Ramos (cell line): ENCODE results near the gene CEACAM19.
"Not testable (repeated sequence)": the region's sequence is repeated elsewhere in the genome, so short reads cannot be mapped to it uniquely, and the experiment has no call there.

Experiments used
- in situ Hi-C: fragments of 300-500 bp; cut with MboI; formaldehyde crosslinking; loops from one replicate; pipeline ENCODE4 v1.14.3; 2022; ENCODE audit warnings: low sequenced_read_pairs; ENCODE audit not compliant: unreplicated experiment

The CEACAM19 gene

GRCh38 chr19:44696939-44697669 lies 25.8 kb downstream of the CEACAM19 start:
- in situ Hi-C loops, result no loop called here

GRCh38 chr19:44697670-44698034 lies 26.4 kb downstream of the CEACAM19 start:
- in situ Hi-C loops, result no loop called here

GRCh38 chr19:44698492-44699201 lies 27.4 kb downstream of the CEACAM19 start, which contains the start of gene CEACAM16:
CEACAM16 (plus strand) TSS chr19:44699151; CDS start chr19:44701457, 2,306 bp downstream.
- in situ Hi-C loops, result no loop called here

GRCh38 chr19:44700547-44700946 lies 29.3 kb downstream of the CEACAM19 start:
- in situ Hi-C loops, result no loop called here

GRCh38 chr19:44701228-44701627 lies 29.9 kb downstream of the CEACAM19 start:
- in situ Hi-C loops, result no loop called here

- in situ Hi-C loops, result no loop called here
Measured at GRCh38 chr19:44702551-44703176, 31.4 kb downstream of the CEACAM19 start.

GRCh38 chr19:44703336-44704078 lies 32.2 kb downstream of the CEACAM19 start:
- in situ Hi-C loops, result no loop called here

GRCh38 chr19:44704982-44705381 lies 33.7 kb downstream of the CEACAM19 start:
- in situ Hi-C loops, result no loop called here

- in situ Hi-C loops, result no loop called here
Measured at GRCh38 chr19:44705502-44706010, 34.3 kb downstream of the CEACAM19 start.

- in situ Hi-C loops, result no loop called here
Measured at GRCh38 chr19:44706506-44707236, 35.4 kb downstream of the CEACAM19 start.

GRCh38 chr19:44707794-44708193 lies 36.5 kb downstream of the CEACAM19 start:
- in situ Hi-C loops, result no loop called here

GRCh38 chr19:44708940-44709339 lies 37.7 kb downstream of the CEACAM19 start:
- in situ Hi-C loops, result no loop called here

GRCh38 chr19:44709434-44710266 lies 38.4 kb downstream of the CEACAM19 start:
- in situ Hi-C loops, result not testable (repeated sequence)

- in situ Hi-C loops, result no loop called here
Measured at GRCh38 chr19:44710483-44710882, 39.2 kb downstream of the CEACAM19 start.

GRCh38 chr19:44712864-44713515 lies 41.7 kb downstream of the CEACAM19 start:
- in situ Hi-C loops, result no loop called here

- in situ Hi-C loops, result no loop called here
Measured at GRCh38 chr19:44714597-44715169, 43.4 kb downstream of the CEACAM19 start.

- in situ Hi-C loops, result no loop called here
Measured at GRCh38 chr19:44717603-44718002, 46.3 kb downstream of the CEACAM19 start.
